ENCODE measurements around the gene AKNAD1. TPM values are rescaled to one million over a fixed set of nuclear protein-coding genes. Genes with fewer than 3 reads are reported as not detected.

The AKNAD1 gene
- total RNA-seq, 4 donors from 2014 or later = 0.67 to 3.9 TPM; not detected in 2

DNA sequence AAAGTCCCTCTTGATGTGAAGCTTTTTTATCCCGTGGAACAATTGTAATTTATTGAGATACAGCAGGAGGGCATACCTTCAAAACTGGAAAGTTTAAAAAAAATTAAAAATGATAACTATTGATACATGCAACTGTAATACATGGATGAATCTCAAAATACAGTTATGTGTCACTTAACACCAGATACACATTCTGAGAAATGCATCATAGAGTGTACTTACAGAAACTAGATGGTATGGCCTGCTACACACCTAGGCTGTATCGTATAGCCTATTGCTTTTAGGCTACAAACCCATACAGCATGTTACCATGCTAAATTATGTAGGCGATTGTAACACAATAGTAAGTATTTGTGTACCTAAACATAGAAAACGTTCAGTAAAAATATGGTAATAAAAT, 7.1 kb upstream of the AKNAD1 start:
- TF ChIP-seq POLR2A (IDR thresholded peaks at IDR 0.05) = no peak
- TF ChIP-seq, protein P1, sequence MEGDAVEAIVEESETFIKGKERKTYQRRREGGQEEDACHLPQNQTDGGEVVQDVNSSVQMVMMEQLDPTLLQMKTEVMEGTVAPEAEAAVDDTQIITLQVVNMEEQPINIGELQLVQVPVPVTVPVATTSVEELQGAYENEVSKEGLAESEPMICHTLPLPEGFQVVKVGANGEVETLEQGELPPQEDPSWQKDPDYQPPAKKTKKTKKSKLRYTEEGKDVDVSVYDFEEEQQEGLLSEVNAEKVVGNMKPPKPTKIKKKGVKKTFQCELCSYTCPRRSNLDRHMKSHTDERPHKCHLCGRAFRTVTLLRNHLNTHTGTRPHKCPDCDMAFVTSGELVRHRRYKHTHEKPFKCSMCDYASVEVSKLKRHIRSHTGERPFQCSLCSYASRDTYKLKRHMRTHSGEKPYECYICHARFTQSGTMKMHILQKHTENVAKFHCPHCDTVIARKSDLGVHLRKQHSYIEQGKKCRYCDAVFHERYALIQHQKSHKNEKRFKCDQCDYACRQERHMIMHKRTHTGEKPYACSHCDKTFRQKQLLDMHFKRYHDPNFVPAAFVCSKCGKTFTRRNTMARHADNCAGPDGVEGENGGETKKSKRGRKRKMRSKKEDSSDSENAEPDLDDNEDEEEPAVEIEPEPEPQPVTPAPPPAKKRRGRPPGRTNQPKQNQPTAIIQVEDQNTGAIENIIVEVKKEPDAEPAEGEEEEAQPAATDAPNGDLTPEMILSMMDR (IDR thresholded peaks at IDR 0.05 in 4 of 5, conservative IDR thresholded peaks at IDR 0.05 in 1 of 5) = no peak
- no peaks in the 10 kb centered on the region for H3K9me3 ChIP-seq
- H3K27me3 ChIP-seq = no peaks in the 10 kb centered on the region
- intact Hi-C loops (cut with DNase I; ENCODE audit: low total_unique reads) (no loop called here), in situ Hi-C loops (cut with MboI; ENCODE audit: low sequenced_read_pairs in 4 of 4) (no loop called here)
- no peak for ATAC-seq
- H3K27ac ChIP-seq = no peak overlapping the region
- H3K4me3 ChIP-seq = no peak overlapping the region
- no peaks in the 10 kb centered on the region for H3K36me3 ChIP-seq
- no peaks in the 10 kb centered on the region for H3K4me1 ChIP-seq
- no peak for DNase-seq

DNA sequence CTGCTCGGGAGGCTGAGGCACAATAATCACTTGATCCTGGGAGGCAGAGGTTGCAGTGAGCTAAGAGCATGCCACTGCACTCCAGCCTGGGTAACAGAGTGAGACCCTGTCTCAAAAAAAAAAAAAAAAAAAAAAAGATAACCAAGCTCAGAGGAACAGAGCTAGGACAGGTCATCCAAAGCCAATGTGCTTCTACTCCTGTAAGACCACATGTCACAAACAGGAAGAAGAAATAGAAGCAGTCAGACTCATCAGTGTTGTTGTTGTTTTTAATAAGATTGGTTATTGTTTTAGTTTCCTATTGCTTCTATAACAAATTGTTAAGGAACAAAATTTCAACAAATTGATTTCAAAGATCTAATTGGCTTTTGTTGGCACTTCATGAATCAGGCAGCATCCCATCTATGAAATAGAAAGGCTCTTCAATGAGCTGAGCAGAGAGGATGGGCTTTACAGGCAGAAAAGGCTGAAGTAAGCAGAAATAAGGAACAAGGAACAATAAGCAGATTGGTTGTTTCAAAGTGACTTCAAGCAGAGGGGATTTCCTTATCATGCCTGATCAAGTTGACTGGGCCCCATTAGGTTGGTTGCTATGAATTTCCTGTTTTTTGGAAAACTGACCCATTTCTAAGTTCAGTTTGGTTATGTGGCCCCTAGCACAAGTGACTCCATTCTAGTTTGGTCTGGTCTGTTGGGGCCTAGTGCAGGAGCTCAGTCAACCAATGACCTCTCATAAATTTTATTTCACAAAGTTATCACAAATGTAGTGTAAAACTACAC, 6.0 kb upstream of the AKNAD1 start:
- TF ChIP-seq, protein P1 (IDR thresholded peaks at IDR 0.05 in 4 of 5, conservative IDR thresholded peaks at IDR 0.05 in 1 of 5) = no peak
- no peak for TF ChIP-seq POLR2A (IDR thresholded peaks at IDR 0.05)
- H3K4me3 ChIP-seq = no peak overlapping the region
- no peak for DNase-seq
- no peaks in the 10 kb centered on the region for H3K9me3 ChIP-seq
- in situ Hi-C loops (cut with MboI; ENCODE audit: low sequenced_read_pairs in 4 of 4) = no loop called here
- no peak overlapping the region for H3K27ac ChIP-seq
- no peaks in the 10 kb centered on the region for H3K4me1 ChIP-seq
- no peaks in the 10 kb centered on the region for H3K27me3 ChIP-seq
- intact Hi-C loops (cut with DNase I; ENCODE audit: low total_unique reads) = no loop called here
- ATAC-seq = no peak
- no peaks in the 10 kb centered on the region for H3K36me3 ChIP-seq

DNA sequence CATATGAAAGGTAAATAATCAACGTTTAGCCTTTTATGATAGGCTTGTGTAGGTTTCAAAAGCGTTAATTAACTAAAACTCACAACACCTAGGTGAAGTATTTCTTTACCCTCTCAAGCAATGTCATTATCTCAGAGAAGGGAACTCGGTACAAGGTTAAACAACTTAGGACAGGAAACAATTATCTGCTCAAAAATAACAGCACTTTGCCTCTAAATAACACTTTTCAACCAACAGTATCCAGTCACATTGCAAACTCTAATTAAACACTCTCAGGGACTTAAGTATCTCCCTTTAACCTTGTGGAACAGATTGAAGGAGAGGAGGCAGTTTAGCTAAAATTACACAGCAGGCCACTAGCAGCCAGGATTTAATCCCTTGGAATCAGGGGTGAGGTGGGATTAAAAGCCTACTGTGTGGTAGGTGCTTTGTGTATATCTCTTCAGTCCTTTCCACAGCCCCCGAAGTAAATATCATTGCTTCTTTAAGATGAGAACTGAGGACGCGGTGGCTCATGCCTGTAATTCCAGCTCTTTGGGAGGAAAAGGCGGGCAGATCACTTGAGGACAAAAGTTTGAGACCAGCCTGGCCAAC, 5.2 kb upstream of the AKNAD1 start:
- in situ Hi-C loops (cut with MboI; ENCODE audit: low sequenced_read_pairs in 4 of 4) (no loop called here), intact Hi-C loops (cut with DNase I; ENCODE audit: low total_unique reads) (no loop called here)
- no peak for ATAC-seq
- TF ChIP-seq, protein P1 (IDR thresholded peaks at IDR 0.05 in 4 of 5, conservative IDR thresholded peaks at IDR 0.05 in 1 of 5) = no peak
- TF ChIP-seq POLR2A (IDR thresholded peaks at IDR 0.05) = no peak
- no peak overlapping the region for H3K27ac ChIP-seq
- H3K36me3 ChIP-seq = no peaks in the 10 kb centered on the region
- H3K27me3 ChIP-seq = no peaks in the 10 kb centered on the region
- DNase-seq = no peak
- no peaks in the 10 kb centered on the region for H3K4me1 ChIP-seq
- no peak overlapping the region for H3K4me3 ChIP-seq
- no peaks in the 10 kb centered on the region for H3K9me3 ChIP-seq

DNA sequence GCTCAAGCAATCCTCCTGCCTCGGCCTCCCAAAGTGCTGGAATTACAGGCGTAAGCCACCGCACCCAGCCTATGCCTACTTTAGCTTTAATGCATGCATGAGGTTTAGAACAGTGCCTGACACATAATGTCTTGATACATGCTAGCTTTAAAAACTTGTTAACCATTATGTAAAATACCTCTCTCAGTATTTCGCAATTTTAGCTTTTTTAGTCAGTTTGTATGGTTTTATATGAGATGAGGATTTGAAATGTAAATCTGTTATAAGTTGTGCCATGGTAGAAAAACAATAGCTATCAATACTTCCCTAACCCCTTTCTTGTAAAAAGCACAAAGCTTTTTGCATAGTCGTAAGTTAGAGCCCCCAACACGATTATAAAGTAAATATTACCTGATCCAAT, 4.7 kb upstream of the AKNAD1 start:
- in situ Hi-C loops (cut with MboI; ENCODE audit: low sequenced_read_pairs in 4 of 4) = no loop called here
- Histone ChIP-seq H3K36me3 (no peaks in the 10 kb centered on the region), H3K4me1 (no peaks in the 10 kb centered on the region), H3K27ac (no peak overlapping the region), H3K27me3 (no peaks in the 10 kb centered on the region), H3K4me3 (no peak overlapping the region), H3K9me3 (no peaks in the 10 kb centered on the region)
- TF ChIP-seq, protein P1 (IDR thresholded peaks at IDR 0.05 in 4 of 5, conservative IDR thresholded peaks at IDR 0.05 in 1 of 5) = no peak
- no peak for TF ChIP-seq POLR2A (IDR thresholded peaks at IDR 0.05)
- ATAC-seq (no peak), DNase-seq (no peak)
- intact Hi-C loops (cut with DNase I; ENCODE audit: low total_unique reads) = no loop called here
